ENCODE measurements around the gene GABRA4. TPM values are rescaled to one million over a fixed set of nuclear protein-coding genes. Genes with fewer than 3 reads are reported as not detected.

GABRA4 gene
- total RNA-seq = not detected in 2 replicates

DNA sequence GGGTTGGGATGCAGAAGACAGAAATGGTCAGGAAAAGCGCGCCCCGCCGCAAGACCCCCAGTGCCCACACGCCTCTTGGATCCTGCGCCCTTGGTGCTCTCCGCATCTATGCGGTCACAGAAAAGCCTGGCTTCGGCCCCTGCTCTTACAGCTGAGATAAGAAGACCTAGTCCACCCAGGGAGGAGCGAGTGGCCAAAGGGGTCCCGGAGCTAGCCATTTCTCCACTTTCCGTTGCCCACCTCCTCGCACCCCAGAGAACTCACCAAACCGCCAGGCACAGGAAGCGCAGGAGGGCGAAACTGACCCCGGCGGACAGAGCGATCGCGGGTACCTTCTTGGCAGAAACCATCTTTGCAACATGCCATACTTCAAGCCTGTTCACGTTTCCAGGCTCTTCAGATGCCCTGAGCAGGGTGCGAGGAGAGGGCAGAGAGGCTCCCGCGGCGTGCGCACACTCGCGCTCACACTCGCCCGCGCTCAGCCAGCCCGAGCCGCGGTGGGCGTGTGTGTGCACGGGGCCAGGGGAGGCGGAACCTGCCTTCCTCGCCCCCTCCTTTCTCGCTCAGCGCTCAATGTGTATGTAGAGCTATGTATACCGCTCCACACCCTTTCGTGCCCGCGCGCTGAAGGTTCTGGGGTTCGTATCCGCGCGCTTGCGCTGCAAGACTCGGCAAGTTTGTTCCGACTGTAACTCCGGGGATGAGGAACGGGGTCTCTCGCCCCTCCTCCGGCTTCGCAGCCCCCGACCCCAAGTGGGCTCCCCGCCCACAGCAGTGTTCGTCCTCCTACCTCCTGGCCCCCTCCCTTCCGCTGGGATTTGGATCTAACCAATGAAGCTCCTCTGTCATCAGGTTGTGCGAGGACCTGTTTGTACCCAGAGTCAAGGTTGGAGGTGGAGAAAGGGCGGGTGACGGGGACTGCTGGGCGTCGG lies at the start of gene GABRA4:
Gene GABRA4, minus strand, starts transcription at position 507 of the 932 bp plus-strand sequence. Its CDS starts 157 bp downstream, at position 350.

GRCh38 chr4:47031011-47031678 lies 37.8 kb upstream of the GABRA4 start, which contains the start of gene GABRB1:
TSS of gene GABRB1 (plus strand) at chr4:47031567.

DNA sequence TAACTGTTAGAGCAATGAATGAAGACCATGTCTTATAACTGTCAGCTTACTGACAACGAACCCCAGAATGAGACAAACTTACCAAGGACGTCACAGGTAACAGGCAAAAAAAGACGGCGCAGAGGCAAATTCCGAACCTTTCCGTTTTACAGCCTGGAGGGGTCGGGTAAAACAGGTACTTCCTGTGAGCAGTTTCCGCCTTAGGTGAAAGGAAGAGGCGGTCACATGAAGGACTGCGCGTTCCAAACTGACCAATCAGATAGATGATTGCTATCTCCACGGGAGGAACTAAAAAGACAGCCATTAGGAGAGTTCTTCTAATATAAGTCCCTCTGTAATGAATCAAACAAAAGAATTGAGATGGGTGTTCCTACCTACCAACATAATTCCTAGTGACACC lies 84.3 kb downstream of the GABRA4 start, which contains the start of gene COX7B2:
Gene COX7B2, minus strand, starts transcription at position 168 of the 400 bp plus-strand sequence. CDS start 174,053 bp downstream, outside the sequence.

Other genes starting within 250 kb of the GABRA4 start
- gene COX7B2, start 84.3 kb downstream of the GABRA4 start, total RNA-seq = not detected in 2 replicates
- 0.45 and 0.50 TPM in 2 replicates for gene GABRB1, start 38.0 kb upstream of the GABRA4 start, total RNA-seq

Measured in bronchus fibroblast of lung (primary cell).